Epithelial cell of esophagus (primary cell): Measurements from ENCODE around the gene NR2C2AP.

Source experiments
- DNase-seq: peaks from one replicate; pipeline ENCODE4 v3.0.0; 2010; ENCODE audit warnings: low read depth
- H3K4me3 ChIP-seq: 2 replicates; pipeline ENCODE4 v1.5.1; 2011; ENCODE audit warnings: mild to moderate bottlenecking, low read length, control low read depth
- TF ChIP-seq, protein P1 (sequence below): IDR thresholded peaks from 2 replicates; pipeline ENCODE4 v1.5.1; 2011; ENCODE audit warnings: low read depth, mild to moderate bottlenecking, low read length, control low read depth, inconsistent platforms; ENCODE audit not compliant: insufficient read depth; ENCODE audit errors: missing control alignments

The NR2C2AP gene

DNA sequence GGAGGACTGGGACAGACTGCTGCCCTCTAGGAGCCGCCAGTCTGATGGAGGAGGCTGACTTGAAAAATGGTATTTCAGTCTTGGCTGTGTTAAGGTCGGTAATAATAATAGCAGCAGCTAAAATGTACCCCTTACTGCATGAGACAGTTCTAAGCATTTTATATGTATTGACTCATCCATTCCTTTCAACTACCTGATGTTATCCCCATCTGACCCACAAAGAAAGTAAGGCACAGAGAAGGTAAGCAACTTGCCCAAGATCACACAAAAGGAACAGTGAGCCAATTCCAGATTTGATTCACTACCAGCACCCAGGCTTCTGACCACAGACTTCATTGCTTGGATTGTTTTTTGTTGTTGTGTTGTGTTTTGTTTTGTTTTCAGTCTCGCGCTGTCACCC is 12.6 kb upstream of the NR2C2AP start:
- no peak for DNase-seq
- TF ChIP-seq, protein P1, sequence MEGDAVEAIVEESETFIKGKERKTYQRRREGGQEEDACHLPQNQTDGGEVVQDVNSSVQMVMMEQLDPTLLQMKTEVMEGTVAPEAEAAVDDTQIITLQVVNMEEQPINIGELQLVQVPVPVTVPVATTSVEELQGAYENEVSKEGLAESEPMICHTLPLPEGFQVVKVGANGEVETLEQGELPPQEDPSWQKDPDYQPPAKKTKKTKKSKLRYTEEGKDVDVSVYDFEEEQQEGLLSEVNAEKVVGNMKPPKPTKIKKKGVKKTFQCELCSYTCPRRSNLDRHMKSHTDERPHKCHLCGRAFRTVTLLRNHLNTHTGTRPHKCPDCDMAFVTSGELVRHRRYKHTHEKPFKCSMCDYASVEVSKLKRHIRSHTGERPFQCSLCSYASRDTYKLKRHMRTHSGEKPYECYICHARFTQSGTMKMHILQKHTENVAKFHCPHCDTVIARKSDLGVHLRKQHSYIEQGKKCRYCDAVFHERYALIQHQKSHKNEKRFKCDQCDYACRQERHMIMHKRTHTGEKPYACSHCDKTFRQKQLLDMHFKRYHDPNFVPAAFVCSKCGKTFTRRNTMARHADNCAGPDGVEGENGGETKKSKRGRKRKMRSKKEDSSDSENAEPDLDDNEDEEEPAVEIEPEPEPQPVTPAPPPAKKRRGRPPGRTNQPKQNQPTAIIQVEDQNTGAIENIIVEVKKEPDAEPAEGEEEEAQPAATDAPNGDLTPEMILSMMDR = no peak
- no peak overlapping the region for H3K4me3 ChIP-seq

DNA sequence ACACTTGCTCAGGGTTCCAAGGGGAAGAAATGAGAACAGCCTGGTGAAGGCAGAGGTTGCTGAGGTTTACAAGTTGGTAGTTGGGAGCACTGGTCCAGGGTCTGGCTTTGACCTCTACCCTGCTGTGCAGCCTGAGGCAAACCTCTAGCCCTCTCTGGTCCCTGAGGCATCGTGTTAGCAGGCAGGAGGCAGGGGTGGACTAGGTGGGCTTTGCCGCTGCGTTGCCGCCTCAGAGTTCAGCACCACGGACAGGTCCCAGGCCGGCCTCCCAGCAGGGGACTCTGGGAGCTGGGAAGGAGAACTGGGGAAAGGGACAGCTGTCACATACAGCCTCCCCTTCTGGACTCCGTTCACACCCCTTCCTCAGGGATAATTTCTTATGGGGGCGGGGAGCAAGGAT is 11.7 kb upstream of the NR2C2AP start:
- peak; percentile 48 for DNase-seq
- TF ChIP-seq, protein P1 = no peak
- H3K4me3 ChIP-seq = no peak overlapping the region

DNA sequence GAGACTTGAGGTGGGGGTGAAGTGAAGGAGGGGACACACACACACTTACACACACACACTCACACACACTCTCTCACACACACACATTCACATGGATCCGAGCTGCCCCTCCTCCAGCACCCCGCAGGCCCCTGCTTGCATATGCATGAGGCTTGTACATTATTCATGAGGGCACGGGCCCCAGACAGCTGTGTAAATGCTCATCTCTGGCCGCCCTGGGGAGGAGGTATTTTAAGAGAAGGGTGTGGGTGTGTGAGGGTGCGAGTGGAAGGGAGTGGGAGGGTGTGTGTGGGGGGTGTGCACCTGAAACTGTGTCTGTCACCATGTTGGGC is 10.9 kb upstream of the NR2C2AP start:
- no peak for DNase-seq
- no peak overlapping the region for H3K4me3 ChIP-seq
- TF ChIP-seq, protein P1 = no peak

DNA sequence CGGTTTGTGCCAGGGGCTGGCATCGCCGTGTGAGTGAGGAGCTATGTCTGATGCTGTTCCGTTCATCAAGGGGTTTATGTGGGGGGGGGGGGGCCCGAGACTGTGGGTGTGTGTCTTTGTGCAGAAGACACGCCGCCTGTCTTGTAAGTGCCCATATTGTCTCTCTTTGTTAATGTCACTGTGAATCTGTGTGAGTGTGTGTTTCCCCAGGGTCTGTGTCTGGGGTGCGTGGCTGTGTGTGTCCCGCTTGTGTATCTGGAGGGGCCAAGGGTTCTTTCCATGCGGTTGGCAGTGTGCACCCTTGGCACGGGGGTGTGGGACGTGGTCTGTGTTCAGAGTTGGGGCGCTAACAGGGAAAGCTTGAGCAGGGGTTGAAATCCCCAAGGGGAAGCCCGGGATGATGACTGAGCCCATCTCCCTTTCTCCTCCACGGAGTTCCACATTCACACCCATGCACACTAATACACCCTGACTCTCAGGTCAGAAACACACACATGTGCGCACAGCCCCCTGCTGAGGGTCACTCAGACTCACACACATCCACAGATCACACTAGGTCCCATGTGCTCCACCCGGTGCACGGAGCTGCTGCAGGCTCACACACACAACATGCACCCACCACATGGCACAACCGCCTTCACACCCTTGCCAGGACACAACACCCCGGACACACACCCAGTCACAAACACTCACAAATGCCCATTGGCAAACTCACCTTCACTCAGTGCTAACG is 10.4 kb upstream of the NR2C2AP start:
- TF ChIP-seq, protein P1 = no peak
- no peak for DNase-seq
- H3K4me3 ChIP-seq = no peak overlapping the region

DNA sequence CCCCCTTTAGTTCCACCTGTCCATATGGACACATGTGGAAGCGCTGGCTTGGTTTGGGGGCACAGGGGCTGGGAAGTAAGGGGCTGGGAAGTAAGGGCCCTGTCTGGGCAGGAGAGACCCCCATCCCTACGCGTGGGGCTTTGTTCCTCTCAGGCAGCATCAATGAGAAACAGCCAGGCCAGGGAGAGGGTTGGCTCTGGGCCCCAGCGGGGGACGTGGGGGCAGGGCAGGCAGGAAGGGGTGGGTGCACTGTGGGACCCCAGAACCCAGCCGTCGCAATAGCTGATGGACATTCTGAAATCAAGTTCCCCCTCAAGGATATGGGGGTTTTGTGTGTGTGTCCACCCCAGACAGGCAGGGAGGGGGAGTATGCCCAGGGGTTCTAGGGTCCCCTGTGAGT is 9.7 kb upstream of the NR2C2AP start:
- DNase-seq = no peak
- H3K4me3 ChIP-seq = no peak overlapping the region
- TF ChIP-seq, protein P1 = no peak

DNA sequence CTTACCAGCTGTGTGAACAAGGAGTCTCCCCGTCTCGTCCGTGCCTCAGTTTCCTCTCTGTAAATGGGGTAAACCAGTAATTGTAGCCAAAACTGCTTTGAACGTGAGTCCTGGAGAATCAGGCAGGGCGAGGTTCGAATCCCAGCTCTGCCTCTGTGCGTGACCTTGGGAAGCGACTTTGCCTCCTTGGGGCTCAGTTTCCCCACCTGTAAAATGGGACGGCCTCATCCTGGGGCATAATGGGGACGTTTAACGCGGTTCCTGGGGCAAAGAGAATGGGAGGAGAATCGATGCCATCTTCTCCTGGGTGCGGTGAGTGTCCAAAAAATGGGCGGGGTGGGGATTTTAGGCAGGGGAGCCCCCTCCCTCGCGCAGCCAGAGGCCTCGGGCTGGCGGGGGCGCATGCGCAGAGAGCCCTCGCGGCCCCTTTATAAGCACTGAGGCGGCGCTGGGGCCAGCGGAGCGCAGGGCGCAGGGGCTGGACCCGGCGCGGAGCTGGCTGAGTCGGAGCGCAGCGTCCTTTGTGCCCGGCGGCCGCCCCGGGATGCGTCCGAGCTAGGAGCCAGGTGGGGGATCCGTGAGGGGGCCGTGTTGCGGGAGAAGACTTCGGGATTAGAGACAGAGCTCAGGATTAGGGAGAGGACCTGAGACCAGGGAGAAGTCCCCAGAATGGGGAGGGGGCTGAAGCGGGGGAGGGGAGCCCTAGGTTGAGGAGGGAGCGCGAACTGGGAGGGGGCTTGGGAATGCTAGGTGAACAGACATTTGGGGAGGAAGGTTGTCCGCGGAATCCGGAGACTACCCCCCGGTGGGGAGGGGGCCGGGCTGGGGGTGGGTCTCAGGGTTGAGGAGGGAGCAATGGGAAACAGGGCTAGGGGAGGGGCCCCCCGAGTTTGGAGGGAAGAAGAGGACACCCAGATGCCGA is 8.5 kb upstream of the NR2C2AP start, which contains the start of gene NCAN:
NCAN (plus strand) TSS at position 460 of the 922 bp plus-strand sequence. CDS start 4,996 bp downstream, outside the sequence.
- TF ChIP-seq, protein P1 = no peak
- no peak within 1 kb of the TSS for H3K4me3 ChIP-seq
- DNase-seq = no peak

DNA sequence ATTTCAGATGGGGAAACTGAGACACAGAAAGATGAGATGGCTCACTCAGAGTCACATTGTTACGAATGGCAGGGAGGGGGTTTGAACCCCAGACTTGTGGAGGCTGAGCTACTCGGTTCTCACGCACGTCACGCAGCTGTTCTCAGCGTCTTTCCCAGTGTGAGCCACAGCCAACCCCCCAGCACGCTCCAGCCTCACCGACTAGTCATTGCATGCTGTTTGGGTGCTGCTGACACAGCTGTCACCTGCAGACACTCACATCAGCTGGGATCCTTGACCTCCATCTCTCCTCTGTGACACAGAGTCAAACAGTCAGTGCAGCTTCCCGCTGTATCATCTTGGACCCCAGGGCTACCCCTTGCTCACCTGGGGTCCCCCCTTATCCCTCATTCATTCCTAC is 6.2 kb upstream of the NR2C2AP start:
- no peak for DNase-seq
- H3K4me3 ChIP-seq = no peak overlapping the region

More for the DNA sequence above, 6.2 kb upstream of the NR2C2AP start:
- TF ChIP-seq, protein P1 = no peak
